ENCODE results near the gene DTX4. TPM values are rescaled to one million over a fixed set of nuclear protein-coding genes. Genes with fewer than 3 reads are reported as not detected.
A peak's percentile ranks its signal among the peaks of the same experiment; 100 is the strongest.

DTX4 gene
- total RNA-seq, 1 experiment from 2014 or later: 0.25 TPM

- no peak for DNase-seq (ENCODE audit: extremely low read depth, low read depth)
These were observed 45.0 kb downstream of the DTX4 start for GRCh38 chr11:59216641-59217564.

- no peak for DNase-seq (ENCODE audit: extremely low read depth, low read depth)
These were observed 46.4 kb downstream of the DTX4 start for GRCh38 chr11:59218319-59218718.

- DNase-seq (ENCODE audit: extremely low read depth, low read depth): no peak
These were observed 47.0 kb downstream of the DTX4 start for GRCh38 chr11:59218893-59219292.

GRCh38 chr11:59219836-59220235 is 47.9 kb downstream of the DTX4 start:
- DNase-seq (ENCODE audit: extremely low read depth, low read depth): no peak

- no peak for DNase-seq (ENCODE audit: extremely low read depth, low read depth)
These were observed 49.5 kb downstream of the DTX4 start for GRCh38 chr11:59221441-59221840.

GRCh38 chr11:59222464-59223060 is 50.6 kb downstream of the DTX4 start:
- no peak for DNase-seq (ENCODE audit: extremely low read depth, low read depth)

- no peak for DNase-seq (ENCODE audit: extremely low read depth, low read depth)
These were observed 51.2 kb downstream of the DTX4 start for GRCh38 chr11:59223177-59223576.

- no peak for DNase-seq (ENCODE audit: extremely low read depth, low read depth)
These were observed 51.7 kb downstream of the DTX4 start for GRCh38 chr11:59223611-59224010.

- DNase-seq (ENCODE audit: extremely low read depth, low read depth): no peak
These were observed 52.5 kb downstream of the DTX4 start for GRCh38 chr11:59224351-59224928.

- DNase-seq (ENCODE audit: extremely low read depth, low read depth): no peak
These were observed 53.1 kb downstream of the DTX4 start for GRCh38 chr11:59225017-59225416.

GRCh38 chr11:59226396-59226795 is 54.5 kb downstream of the DTX4 start:
- DNase-seq (ENCODE audit: extremely low read depth, low read depth): no peak

GRCh38 chr11:59240322-59240721 is 68.4 kb downstream of the DTX4 start:
- DNase-seq (ENCODE audit: extremely low read depth, low read depth): no peak

- DNase-seq (ENCODE audit: extremely low read depth, low read depth): no peak
These were observed 71.7 kb downstream of the DTX4 start for GRCh38 chr11:59243633-59244032.

- peak; percentile 77 for DNase-seq (ENCODE audit: extremely low read depth, low read depth)
These were observed 75.7 kb downstream of the DTX4 start for GRCh38 chr11:59247531-59248227.

- DNase-seq (ENCODE audit: extremely low read depth, low read depth): no peak
These were observed 77.6 kb downstream of the DTX4 start for GRCh38 chr11:59249535-59249934.

- no peak for DNase-seq (ENCODE audit: extremely low read depth, low read depth)
These were observed 81.1 kb downstream of the DTX4 start for GRCh38 chr11:59253001-59253400.

GRCh38 chr11:59254286-59254685 is 82.4 kb downstream of the DTX4 start:
- DNase-seq (ENCODE audit: extremely low read depth, low read depth): no peak

GRCh38 chr11:59255281-59255680 is 83.3 kb downstream of the DTX4 start:
- DNase-seq (ENCODE audit: extremely low read depth, low read depth): no peak

Data from NCI-H460 (cell line).